Keratinocyte (primary cell): ENCODE data around the gene EML5. TPM values are rescaled to one million over a fixed set of nuclear protein-coding genes. Genes with fewer than 3 reads are reported as not detected.

ENCODE experiments used
- DNase-seq: peaks from one replicate; pipeline ENCODE4 v3.0.0-alpha.2; 2011; ENCODE audit warnings: low read depth, missing footprints, low spot score
- FAIRE-seq: peaks from 2 replicates; lab custom pipeline; 2011; peaks lifted over from hg19 to GRCh38; lab: Jason Lieb, UNC
- H2AFZ ChIP-seq: 2 replicates; pipeline ENCODE4 v1.6.0; 2012; ENCODE audit warnings: low read length, control low read depth, inconsistent platforms; ENCODE audit not compliant: control insufficient read depth
- H3K27ac ChIP-seq: 2 replicates; pipeline ENCODE4 v1.5.1; 2011; ENCODE audit warnings: low read length; ENCODE audit not compliant: control insufficient read depth, insufficient read depth
- H3K27me3 ChIP-seq: 3 replicates; pipeline ENCODE4 v1.6.0; 2011; ENCODE audit warnings: low read length; ENCODE audit not compliant: control insufficient read depth, insufficient read depth; ENCODE audit errors: extremely low read depth
- H3K36me3 ChIP-seq, 2 experiments: 2 replicates in 1 of 2; 3 replicates in 1 of 2; pipeline ENCODE4 v1.5.1; 2011; ENCODE audit warnings: low read length in 2 of 2, mild to moderate bottlenecking in 1 of 2; ENCODE audit not compliant: control insufficient read depth in 2 of 2, insufficient read depth in 2 of 2; ENCODE audit errors: extremely low read depth in 1 of 2
- H3K4me1 ChIP-seq: 3 replicates; pipeline ENCODE4 v1.5.1; 2011; ENCODE audit warnings: low read length; ENCODE audit not compliant: control insufficient read depth, insufficient read depth; ENCODE audit errors: extremely low read depth
- H3K4me2 ChIP-seq: 3 replicates; pipeline ENCODE4 v1.6.0; 2011; ENCODE audit warnings: low read depth, low read length; ENCODE audit not compliant: control insufficient read depth, insufficient read depth; ENCODE audit errors: extremely low read depth
- H3K4me3 ChIP-seq, 3 experiments: fragments of 200-600 bp in 1 of 3; sonication (generic) in 1 of 3; 2 replicates in 2 of 3; 3 replicates in 1 of 3; pipeline ENCODE4 v1.5.1; 2011 to 2016; ENCODE audit warnings: low read length in 3 of 3, mild to moderate bottlenecking in 3 of 3, control low read depth in 2 of 3, inconsistent platforms in 1 of 3, low read depth in 1 of 3, mixed read lengths in 1 of 3, mixed run types in 1 of 3, moderate library complexity in 1 of 3; ENCODE audit not compliant: control insufficient read depth in 2 of 3, insufficient read depth in 2 of 3; ENCODE audit errors: extremely low read depth in 1 of 3
- H3K79me2 ChIP-seq: 2 replicates; pipeline ENCODE4 v1.6.0; 2012; ENCODE audit warnings: low read length; ENCODE audit not compliant: control insufficient read depth, insufficient read depth
- H3K9ac ChIP-seq: 3 replicates; pipeline ENCODE4 v1.6.0; 2011; ENCODE audit warnings: low read length; ENCODE audit not compliant: control insufficient read depth, insufficient read depth; ENCODE audit errors: extremely low read depth
- H3K9me1 ChIP-seq: 3 replicates; pipeline ENCODE4 v1.6.0; 2011; ENCODE audit warnings: low read length; ENCODE audit not compliant: control insufficient read depth, insufficient read depth; ENCODE audit errors: extremely low read depth
- H3K9me3 ChIP-seq: 2 replicates; pipeline ENCODE4 v1.5.1; 2012; ENCODE audit warnings: low read depth, low read length; ENCODE audit not compliant: control insufficient read depth
- H4K20me1 ChIP-seq: 3 replicates; pipeline ENCODE4 v1.6.0; 2011; ENCODE audit warnings: low read length; ENCODE audit not compliant: control insufficient read depth, insufficient read depth; ENCODE audit errors: extremely low read depth
- CTCF ChIP-seq, 3 experiments: IDR thresholded peaks in 1 of 3; conservative IDR thresholded peaks in 1 of 3; optimal IDR thresholded peaks in 1 of 3; 2 replicates in 2 of 3; 3 replicates in 1 of 3; pipeline versions ENCODE3 to v1.5.1; 2011; ENCODE audit warnings: low read length in 3 of 3, mild to moderate bottlenecking in 3 of 3, moderate library complexity in 2 of 3, control low read depth in 1 of 3, inconsistent platforms in 1 of 3; ENCODE audit not compliant: insufficient read depth in 2 of 3; ENCODE audit errors: extremely low read depth in 1 of 3
- EZH2 ChIP-seq: IDR thresholded peaks from one replicate; pipeline ENCODE4 v1.6.1; 2012; ENCODE audit warnings: inconsistent platforms, mild to moderate bottlenecking, low read length, moderate library complexity
- dilution Hi-C: fragments of 300-500 bp; cut with MboI; formaldehyde crosslinking; loops from one replicate; pipeline ENCODE4 v1.7.0; 2020; ENCODE audit warnings: low sequenced_read_pairs; ENCODE audit not compliant: extremely low pct_ligation_motif_present
- polyA plus RNA-seq, 5 experiments: library from polyadenylated mRNA; depleted of rRNA in 3 of 5; stranded (reverse) in 3 of 5; stranded (forward) in 1 of 5; unstranded in 1 of 5; fragments of >200 nt; gene quantifications; 1 replicate in 1 of 5; 2 replicates in 3 of 5; 3 replicates in 1 of 5; pipeline versions ENCODE4 v1.2.1 to v1.2.3, GENCODE V29; 2011 to 2012; ENCODE audit warnings: missing spikeins in 2 of 5, low read depth in 1 of 5, low replicate concordance in 1 of 5

EML5 gene
- polyA plus RNA-seq, 1 donor (not counting 4 experiments of a cell fraction or from before 2014, with no cell fraction given), result 1.4 TPM

DNA sequence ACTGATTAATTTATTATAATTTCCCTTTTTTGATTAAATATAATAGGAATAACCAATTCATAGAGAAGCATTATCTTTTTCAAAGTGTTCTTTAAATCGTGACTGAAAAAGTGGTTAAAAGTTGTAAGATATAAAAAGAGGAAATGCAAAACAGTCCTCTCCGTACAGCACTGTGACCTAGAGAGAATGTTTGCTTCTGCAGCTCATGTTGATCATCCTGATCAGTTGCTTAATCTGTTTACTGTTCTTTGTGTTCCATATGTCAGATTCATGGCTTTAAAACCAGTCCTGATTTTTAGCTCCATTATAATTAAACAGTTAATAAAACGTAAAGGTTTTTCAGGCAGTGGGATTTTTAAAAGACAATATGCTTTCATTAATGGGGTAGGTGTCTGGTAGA lies 36.4 kb upstream of the EML5 start:
- Histone ChIP-seq H3K79me2 (peaks cover 24% of the 10 kb centered on the region), H3K27ac (no peak overlapping the region), H3K4me3 (no peak overlapping the region), H4K20me1 (no peaks in the 10 kb centered on the region), H3K4me1 (peaks cover 36% of the 10 kb centered on the region), H3K9ac (no peak overlapping the region), H3K36me3 (no peaks in the 10 kb centered on the region), H3K9me3 (no peaks in the 10 kb centered on the region), H3K9me1 (no peaks in the 10 kb centered on the region), H3K27me3 (no peaks in the 10 kb centered on the region), H3K4me2 (no peak overlapping the region), H2AFZ (no peak overlapping the region)
- dilution Hi-C loops, result no loop called here
- DNase-seq (no peak), FAIRE-seq (no peak)
- no peak for TF ChIP-seq EZH2
- no peak for TF ChIP-seq CTCF (optimal IDR thresholded peaks at IDR 0.05 in 1 of 3, IDR thresholded peaks at IDR 0.05 in 1 of 3, conservative IDR thresholded peaks at IDR 0.05 in 1 of 3; ENCODE audit: extremely low read depth in 1 of 3, insufficient read depth in 2 of 3, low read length in 3 of 3)

DNA sequence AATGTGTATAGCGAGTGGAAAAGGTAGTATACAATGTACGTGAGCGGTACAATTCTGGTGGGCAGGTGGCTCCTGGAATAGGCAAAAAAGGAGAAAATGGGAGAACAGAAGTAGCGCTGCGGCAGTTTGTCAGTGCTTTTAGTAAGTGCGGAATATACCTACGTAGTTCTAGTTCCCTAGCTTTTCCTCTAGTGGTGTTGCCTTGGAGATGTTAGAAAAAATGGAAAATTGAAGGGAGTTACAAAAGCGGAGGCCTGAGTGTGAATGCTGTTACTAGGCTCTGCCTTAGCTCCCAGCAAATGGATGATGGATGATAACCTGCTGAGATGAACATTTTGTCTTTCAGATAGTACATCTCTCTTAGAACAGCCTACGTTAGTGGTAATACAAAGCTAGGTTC lies 32.8 kb upstream of the EML5 start:
- H3K9me1 ChIP-seq, result no peaks in the 10 kb centered on the region
- TF ChIP-seq CTCF (optimal IDR thresholded peaks at IDR 0.05 in 1 of 3, IDR thresholded peaks at IDR 0.05 in 1 of 3, conservative IDR thresholded peaks at IDR 0.05 in 1 of 3; ENCODE audit: extremely low read depth in 1 of 3, insufficient read depth in 2 of 3, low read length in 3 of 3) (no peak), EZH2 (no peak)
- H3K9ac ChIP-seq, result no peak overlapping the region
- peak overlapping the region; percentile 98 for H3K4me2 ChIP-seq
- DNase-seq (no peak), FAIRE-seq (no peak)
- H2AFZ ChIP-seq, result no peak overlapping the region
- H4K20me1 ChIP-seq, result no peaks in the 10 kb centered on the region
- H3K79me2 ChIP-seq, result peaks cover 15% of the 10 kb centered on the region
- H3K4me1 ChIP-seq, result peaks cover 12% of the 10 kb centered on the region
- dilution Hi-C loops, result no loop called here
- H3K4me3 ChIP-seq, result peak overlapping the region in 2 of 3 experiments; percentile 66 to 93
- no peaks in the 10 kb centered on the region for H3K9me3 ChIP-seq
- H3K27me3 ChIP-seq, result no peaks in the 10 kb centered on the region
- no peak overlapping the region for H3K27ac ChIP-seq
- no peaks in the 10 kb centered on the region for H3K36me3 ChIP-seq
